ENCODE data around the gene SRPK3. TPM values are rescaled to one million over a fixed set of nuclear protein-coding genes. Genes with fewer than 3 reads are reported as not detected.
"Not testable (repeated sequence)": the region's sequence is repeated elsewhere in the genome, so short reads cannot be mapped to it uniquely, and the experiment has no call there.

SRPK3 gene
- total RNA-seq, 1 donor from 2014 or later: 0.17 TPM

DNA sequence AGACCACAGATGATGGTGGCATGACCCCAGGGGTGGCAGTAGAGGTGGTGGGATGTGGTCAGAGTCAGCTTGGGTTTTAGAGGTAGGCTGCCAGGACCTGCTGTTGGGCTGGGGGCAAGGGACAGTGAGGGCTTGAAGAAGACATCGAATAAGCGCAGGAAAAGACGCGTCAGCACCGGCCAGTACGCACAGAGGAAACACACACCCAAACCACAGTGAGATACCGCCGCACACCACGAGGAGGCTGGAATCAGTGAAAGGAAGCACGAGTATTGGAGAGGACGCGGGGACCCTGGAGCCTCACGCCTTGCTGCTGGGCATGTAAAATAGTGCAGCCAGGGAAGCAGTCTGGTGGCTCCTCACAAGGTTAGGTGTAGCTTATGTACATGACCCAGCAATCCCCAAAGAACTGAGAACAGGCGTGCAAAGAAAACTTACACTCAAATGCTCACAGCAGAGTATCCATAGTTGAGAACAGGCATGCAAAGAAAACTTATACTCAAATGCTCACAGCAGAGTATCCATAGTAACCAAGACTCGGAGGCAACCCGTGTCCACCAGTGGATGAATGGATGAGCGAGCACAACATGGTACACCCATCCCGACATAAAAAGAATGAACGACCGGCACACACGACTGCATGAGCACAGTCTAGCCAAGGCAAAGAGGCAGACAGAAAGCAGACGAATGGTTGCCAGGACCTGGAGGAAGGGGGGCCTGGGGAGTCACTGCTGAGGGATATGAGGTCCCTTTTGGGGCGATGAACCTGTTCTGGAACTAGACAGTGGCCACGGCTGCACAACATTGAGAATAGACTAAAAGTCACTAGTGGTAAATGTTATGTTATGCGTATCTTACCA is 36.2 kb downstream of the SRPK3 start:
- DNase-seq (ENCODE audit: low read depth): no peak
- TF ChIP-seq, protein P1, sequence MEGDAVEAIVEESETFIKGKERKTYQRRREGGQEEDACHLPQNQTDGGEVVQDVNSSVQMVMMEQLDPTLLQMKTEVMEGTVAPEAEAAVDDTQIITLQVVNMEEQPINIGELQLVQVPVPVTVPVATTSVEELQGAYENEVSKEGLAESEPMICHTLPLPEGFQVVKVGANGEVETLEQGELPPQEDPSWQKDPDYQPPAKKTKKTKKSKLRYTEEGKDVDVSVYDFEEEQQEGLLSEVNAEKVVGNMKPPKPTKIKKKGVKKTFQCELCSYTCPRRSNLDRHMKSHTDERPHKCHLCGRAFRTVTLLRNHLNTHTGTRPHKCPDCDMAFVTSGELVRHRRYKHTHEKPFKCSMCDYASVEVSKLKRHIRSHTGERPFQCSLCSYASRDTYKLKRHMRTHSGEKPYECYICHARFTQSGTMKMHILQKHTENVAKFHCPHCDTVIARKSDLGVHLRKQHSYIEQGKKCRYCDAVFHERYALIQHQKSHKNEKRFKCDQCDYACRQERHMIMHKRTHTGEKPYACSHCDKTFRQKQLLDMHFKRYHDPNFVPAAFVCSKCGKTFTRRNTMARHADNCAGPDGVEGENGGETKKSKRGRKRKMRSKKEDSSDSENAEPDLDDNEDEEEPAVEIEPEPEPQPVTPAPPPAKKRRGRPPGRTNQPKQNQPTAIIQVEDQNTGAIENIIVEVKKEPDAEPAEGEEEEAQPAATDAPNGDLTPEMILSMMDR (conservative IDR thresholded peaks at IDR 0.05; ENCODE audit: low read depth, low read length): no peak
- H3K4me3 ChIP-seq (ENCODE audit: low read depth, low read length): no peak overlapping the region

DNA sequence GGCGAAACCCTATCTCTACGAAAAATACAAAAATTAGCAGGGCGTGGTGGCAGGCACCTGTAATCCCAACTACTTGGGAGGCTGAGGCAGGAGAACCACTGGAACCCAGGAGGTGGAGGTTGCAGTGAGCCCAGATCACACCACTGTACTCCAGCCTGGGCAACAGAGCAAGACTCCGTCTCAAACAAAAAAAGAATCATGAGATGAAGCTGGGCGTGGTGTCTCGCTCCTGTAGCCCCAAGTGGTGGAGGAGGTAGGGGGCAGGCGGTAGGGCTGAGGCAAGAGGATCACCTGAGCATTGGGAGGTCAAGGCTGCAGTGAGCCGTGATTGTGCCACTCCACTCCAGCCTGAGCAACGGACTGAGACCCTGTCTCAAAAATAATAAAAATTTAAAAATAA is 37.2 kb downstream of the SRPK3 start:
- not testable (repeated sequence) for H3K4me3 ChIP-seq (ENCODE audit: low read depth, low read length); DNase-seq (ENCODE audit: low read depth)

DNA sequence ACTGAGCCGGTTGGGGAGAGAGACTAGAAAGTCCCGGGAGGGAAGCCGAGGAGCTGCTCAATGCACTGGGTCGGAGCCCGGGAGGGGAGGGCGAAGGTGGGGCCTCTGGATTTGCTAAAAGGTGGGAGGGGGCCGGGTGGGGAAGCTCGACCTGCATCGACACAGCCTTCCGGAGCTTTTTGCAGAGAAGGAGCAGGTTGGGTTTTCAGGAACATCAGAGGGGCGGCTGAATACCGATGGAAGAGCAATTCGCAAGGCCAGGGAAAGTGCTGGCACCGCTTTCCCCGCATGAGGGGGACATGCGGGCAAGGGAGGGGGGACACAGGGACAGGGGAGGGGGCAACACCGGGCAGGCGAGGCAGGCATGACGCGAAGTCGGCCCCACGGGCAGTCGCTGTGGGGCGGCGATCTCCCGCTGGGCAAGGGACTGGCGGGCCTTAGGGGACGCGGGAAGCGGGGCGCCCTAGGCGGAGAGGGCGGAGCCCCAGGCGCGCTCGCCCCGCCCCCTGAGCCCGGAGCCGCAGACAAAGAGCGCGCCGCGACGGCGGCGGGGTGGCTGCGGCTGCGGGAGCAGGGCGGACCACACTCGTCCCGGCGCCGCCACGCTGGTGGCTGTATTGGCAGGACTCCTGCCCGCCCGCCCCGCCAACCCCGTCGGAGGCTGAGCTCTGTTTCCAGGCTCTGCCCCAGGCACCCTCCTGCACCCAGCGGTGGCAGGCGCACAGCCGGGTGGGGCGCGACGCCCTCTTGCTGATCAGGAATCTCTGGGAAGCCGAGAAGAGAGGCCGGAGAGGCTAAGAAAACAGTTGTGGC is 37.9 kb downstream of the SRPK3 start:
- TF ChIP-seq, protein P1 (conservative IDR thresholded peaks at IDR 0.05; ENCODE audit: low read depth, low read length): no peak
- peak overlapping the region; percentile 8 for H3K4me3 ChIP-seq (ENCODE audit: low read depth, low read length)
- DNase-seq (ENCODE audit: low read depth): no peak

DNA sequence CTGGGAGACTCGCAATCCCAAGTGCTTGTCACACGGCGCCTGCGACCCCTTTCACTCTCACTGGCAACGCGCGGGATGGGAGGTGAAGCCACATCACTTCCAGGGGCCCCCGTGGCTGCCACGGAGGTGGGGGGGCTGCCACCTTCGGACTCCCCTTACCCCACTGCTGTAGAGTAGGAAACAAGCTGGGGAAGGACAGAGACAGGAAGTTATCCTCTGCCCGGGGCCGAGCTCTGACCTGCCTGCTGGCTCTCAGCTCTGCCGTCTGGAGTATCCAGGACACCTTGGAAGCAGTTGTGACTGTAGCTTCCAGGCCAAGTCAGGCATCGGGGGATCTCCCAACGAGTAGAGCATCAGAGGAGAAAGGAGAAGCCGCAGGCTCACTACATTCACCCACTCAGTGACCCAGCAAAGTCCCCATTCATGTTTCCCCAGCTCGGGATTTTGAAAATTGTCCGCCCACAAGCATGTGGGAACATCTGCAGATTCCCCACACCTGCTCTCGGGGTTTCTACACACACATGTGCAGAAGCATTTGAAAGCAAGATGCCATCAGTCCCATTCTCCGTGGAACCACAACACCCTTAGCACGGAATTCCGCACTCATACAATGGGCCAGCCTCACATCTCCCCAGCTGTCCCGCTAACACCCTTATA is 38.7 kb downstream of the SRPK3 start:
- H3K4me3 ChIP-seq (ENCODE audit: low read depth, low read length): no peak overlapping the region
- no peak for DNase-seq (ENCODE audit: low read depth)
- TF ChIP-seq, protein P1 (conservative IDR thresholded peaks at IDR 0.05; ENCODE audit: low read depth, low read length): no peak

DNA sequence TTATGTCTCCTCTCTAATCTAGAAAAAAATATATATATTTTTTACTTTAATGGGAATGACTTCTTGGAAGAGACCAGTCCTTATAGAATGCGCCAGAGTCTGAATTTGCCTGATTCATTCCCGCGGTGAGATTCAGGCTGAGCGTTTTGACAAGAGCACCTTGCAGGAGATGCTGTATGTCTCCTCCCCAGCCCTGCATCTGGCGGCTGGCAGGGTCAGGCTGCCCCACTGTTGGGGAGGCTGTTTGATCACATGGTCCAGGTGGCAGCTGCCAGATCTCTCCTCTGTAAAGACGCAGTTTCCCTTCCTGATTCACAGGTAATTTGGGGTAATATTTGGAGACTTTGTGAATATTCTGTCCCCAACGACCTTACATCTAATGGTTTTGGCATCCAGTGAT is 39.8 kb downstream of the SRPK3 start:
- TF ChIP-seq, protein P1 (conservative IDR thresholded peaks at IDR 0.05; ENCODE audit: low read depth, low read length): no peak
- no peak for DNase-seq (ENCODE audit: low read depth)
- no peak overlapping the region for H3K4me3 ChIP-seq (ENCODE audit: low read depth, low read length)

DNA sequence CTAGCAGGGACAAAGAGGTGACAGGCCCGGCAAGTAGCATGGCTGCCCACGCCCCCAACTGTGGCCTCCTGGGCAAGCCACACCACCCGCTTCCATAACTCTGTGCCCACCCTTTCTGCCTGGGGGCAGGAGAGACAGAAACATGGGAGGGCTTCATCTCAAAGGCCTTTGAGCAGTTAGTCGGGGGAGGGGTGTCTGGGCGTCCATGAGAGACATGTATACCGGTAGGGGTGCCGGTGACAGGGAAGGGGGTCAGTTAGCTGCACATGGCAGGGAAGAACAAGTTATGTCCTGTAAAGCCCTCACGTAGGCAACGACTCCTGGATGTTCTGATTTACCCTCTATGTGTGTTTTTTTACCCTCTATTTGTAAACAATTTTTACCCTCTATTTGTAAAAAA is 40.2 kb downstream of the SRPK3 start:
- DNase-seq (ENCODE audit: low read depth): no peak
- H3K4me3 ChIP-seq (ENCODE audit: low read depth, low read length): no peak overlapping the region
- TF ChIP-seq, protein P1 (conservative IDR thresholded peaks at IDR 0.05; ENCODE audit: low read depth, low read length): no peak

DNA sequence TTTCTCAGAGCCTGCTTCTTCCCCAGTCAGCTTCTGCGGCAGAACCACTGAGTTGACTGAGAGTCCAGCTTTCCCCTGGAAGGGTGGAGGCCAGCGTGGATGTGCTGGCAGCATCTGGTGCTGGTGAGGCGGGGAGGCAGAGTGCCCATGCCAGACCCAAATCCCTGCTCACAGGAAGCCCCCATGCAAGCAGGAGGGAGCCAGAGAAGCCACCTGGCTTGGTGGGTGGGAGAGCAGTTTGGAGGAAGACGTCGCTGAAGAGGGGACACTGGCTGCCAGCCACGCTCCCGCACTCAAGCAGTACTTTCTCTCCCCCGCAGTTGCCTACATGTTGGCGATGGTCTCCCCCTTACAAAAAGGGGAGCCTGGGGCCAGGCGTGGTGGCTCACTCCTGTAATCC is 43.5 kb downstream of the SRPK3 start:
- H3K4me3 ChIP-seq (ENCODE audit: low read depth, low read length): no peak overlapping the region
- no peak for DNase-seq (ENCODE audit: low read depth)
- TF ChIP-seq, protein P1 (conservative IDR thresholded peaks at IDR 0.05; ENCODE audit: low read depth, low read length): no peak
